CD4-positive, alpha-beta T cell (primary cell): Measurements from ENCODE around the gene ITSN1. TPM values are rescaled to one million over a fixed set of nuclear protein-coding genes. Genes with fewer than 3 reads are reported as not detected.

Experiments
- ATAC-seq: fragments of 200-7000 bp; cut with Tn5 transposase; one replicate; pipeline ENCODE4 v1.10.0; 2022; ENCODE audit warnings: mild to moderate bottlenecking; ENCODE audit not compliant: poor library complexity
- CTCF ChIA-PET: fragments of 350-600 bp; sonication (Branson Sonifier 250); formaldehyde crosslinking; loops from one replicate; lab custom pipeline; 2021; ENCODE audit warnings: antibody characterized with exemption, inconsistent platforms; lab: Charles Lee
- POLR2A ChIA-PET: fragments of 350-600 bp; sonication (Branson Sonifier 250); formaldehyde crosslinking; loops from one replicate; lab custom pipeline; 2021; ENCODE audit warnings: antibody characterized with exemption, inconsistent platforms; lab: Charles Lee
- DNase-seq, 14 experiments: peaks; one replicate each; pipeline ENCODE4 v3.0.0-alpha.2; 2013 to 2020; ENCODE audit warnings: mixed read lengths in 2 of 14
- H3K27ac ChIP-seq, 2 donors: one replicate each; pipeline versions ENCODE4 v1.5.1 to v1.7.0; 2013; ENCODE audit warnings: low read length in 2 of 2, low read depth in 1 of 2, mild to moderate bottlenecking in 1 of 2
- H3K27me3 ChIP-seq, 2 experiments: 1 replicate in 1 of 2; 2 replicates in 1 of 2; pipeline versions ENCODE4 v1.6.1 to v1.7.0; 2013; ENCODE audit warnings: low read length in 2 of 2, control low read depth in 1 of 2, mild to moderate bottlenecking in 1 of 2, moderate library complexity in 1 of 2; ENCODE audit not compliant: insufficient read depth in 2 of 2, control insufficient read depth in 1 of 2
- H3K36me3 ChIP-seq: one replicate; pipeline ENCODE4 v1.6.1; 2013; ENCODE audit warnings: low read length, control low read depth; ENCODE audit not compliant: insufficient read depth
- H3K4me1 ChIP-seq: one replicate; pipeline ENCODE4 v1.6.1; 2013; ENCODE audit warnings: low read length, control low read depth; ENCODE audit not compliant: insufficient read depth
- H3K4me3 ChIP-seq: one replicate; pipeline ENCODE4 v1.5.1; 2013; ENCODE audit warnings: mild to moderate bottlenecking, low read length, moderate library complexity
- H3K9me3 ChIP-seq, 2 experiments: 1 replicate in 1 of 2; 2 replicates in 1 of 2; pipeline versions ENCODE4 v1.6.1 to v1.7.0; 2013; ENCODE audit warnings: low read length in 2 of 2, mild to moderate bottlenecking in 2 of 2, control low read depth in 1 of 2, moderate library complexity in 1 of 2; ENCODE audit not compliant: control insufficient read depth in 1 of 2, insufficient read depth in 1 of 2
- H3K27ac Mint-ChIP-seq: one replicate; pipeline ENCODE4 v1.8.0; 2020; ENCODE audit warnings: mixed read lengths
- H3K27me3 Mint-ChIP-seq: one replicate; pipeline ENCODE4 v1.8.0; 2021; ENCODE audit warnings: mixed read lengths
- H3K36me3 Mint-ChIP-seq: one replicate; pipeline ENCODE4 v1.8.0; 2021; ENCODE audit warnings: low read depth, mixed read lengths
- H3K4me1 Mint-ChIP-seq: one replicate; pipeline ENCODE4 v1.8.0; 2021; ENCODE audit warnings: low read depth, mixed read lengths
- H3K4me3 Mint-ChIP-seq: one replicate; pipeline ENCODE4 v1.8.0; 2020; ENCODE audit warnings: mild to moderate bottlenecking, mixed read lengths
- H3K9me3 Mint-ChIP-seq: one replicate; pipeline ENCODE4 v1.8.0; 2020; ENCODE audit warnings: mixed read lengths
- CTCF ChIP-seq: fragments of 200-600 bp; IDR thresholded peaks from one replicate; pipeline ENCODE4 v1.8.0; 2022; ENCODE audit warnings: antibody characterized with exemption, mild to moderate bottlenecking
- intact Hi-C, 2 experiments: fragments of 100-400 bp; cut with DNase I in 1 of 2; cut with micrococcal nuclease in 1 of 2; formaldehyde crosslinking; loops; one replicate each; pipeline versions ENCODE4 v1.15.1 to v1.9.0; 2023 to 2025; cut with DNase I, micrococcal nuclease
- total RNA-seq, 174 experiments: library from RNA in 2 of 174; stranded (reverse) in 2 of 174; gene quantifications; one replicate each; pipeline ENCODE4 v1.2.3 and lab custom pipeline; 2021 to 2026

Gene ITSN1
- total RNA-seq, 2 experiments from 2014 or later: 2.1 to 3.0 TPM

DNA sequence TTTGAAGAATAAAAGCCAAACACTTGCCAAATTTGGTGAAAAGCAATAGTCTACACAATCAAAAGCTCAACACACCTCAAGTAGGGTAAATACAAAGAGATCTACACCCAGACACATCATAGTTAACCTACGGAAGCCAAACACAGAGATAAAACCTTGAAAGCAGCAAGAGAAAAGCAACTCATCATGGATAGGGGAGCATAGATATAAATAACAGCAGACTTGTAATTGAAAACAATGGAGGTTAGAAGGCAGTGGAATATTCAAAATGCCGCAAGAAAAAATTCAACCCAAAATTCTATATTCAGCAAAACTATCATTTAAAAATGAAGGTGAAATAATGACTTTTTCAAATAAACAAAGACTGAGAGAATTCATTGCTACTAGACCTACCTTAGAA, 105.1 kb downstream of the ITSN1 start:
- H3K4me1 ChIP-seq: no peaks in the 10 kb centered on the region
- no peak overlapping the region for H3K4me3 ChIP-seq
- H3K9me3 ChIP-seq: peaks cover 9 to 16% of the 10 kb centered on the region in 2 experiments
- DNase-seq (no peak), ATAC-seq (no peak)
- no peaks in the 10 kb centered on the region for H3K27me3 ChIP-seq
- Mint-ChIP-seq H3K4me1 (no peaks in the 10 kb centered on the region), H3K4me3 (no peak overlapping the region), H3K9me3 (peaks cover 8% of the 10 kb centered on the region), H3K27ac (no peak overlapping the region), H3K27me3 (no peaks in the 10 kb centered on the region), H3K36me3 (no peaks in the 10 kb centered on the region)
- no peaks in the 10 kb centered on the region for H3K36me3 ChIP-seq
- intact Hi-C loops: no loop called here
- TF ChIP-seq CTCF: no peak
- no peak overlapping the region for H3K27ac ChIP-seq
- ChIA-PET POLR2A (no interaction called here), CTCF (no interaction called here)

- no peak overlapping the region for H3K4me3 Mint-ChIP-seq
- ATAC-seq (no peak), DNase-seq (no peak)
- H3K27ac Mint-ChIP-seq: no peak overlapping the region
- intact Hi-C loops: no loop called here
- H3K9me3 ChIP-seq: peaks cover 9 to 16% of the 10 kb centered on the region in 2 experiments
- no peak overlapping the region for H3K4me3 ChIP-seq
- H3K36me3 Mint-ChIP-seq: no peaks in the 10 kb centered on the region
- ChIA-PET POLR2A (no interaction called here), CTCF (no interaction called here)
- H3K27ac ChIP-seq: no peak overlapping the region
- peaks cover 8% of the 10 kb centered on the region for H3K9me3 Mint-ChIP-seq
- no peak for TF ChIP-seq CTCF
- no peaks in the 10 kb centered on the region for H3K4me1 Mint-ChIP-seq
- H3K27me3 ChIP-seq: no peaks in the 10 kb centered on the region
- H3K27me3 Mint-ChIP-seq: no peaks in the 10 kb centered on the region
- no peaks in the 10 kb centered on the region for H3K4me1 ChIP-seq
- no peaks in the 10 kb centered on the region for H3K36me3 ChIP-seq
These were observed 106.6 kb downstream of the ITSN1 start for GRCh38 chr21:33748903-33749302.

DNA sequence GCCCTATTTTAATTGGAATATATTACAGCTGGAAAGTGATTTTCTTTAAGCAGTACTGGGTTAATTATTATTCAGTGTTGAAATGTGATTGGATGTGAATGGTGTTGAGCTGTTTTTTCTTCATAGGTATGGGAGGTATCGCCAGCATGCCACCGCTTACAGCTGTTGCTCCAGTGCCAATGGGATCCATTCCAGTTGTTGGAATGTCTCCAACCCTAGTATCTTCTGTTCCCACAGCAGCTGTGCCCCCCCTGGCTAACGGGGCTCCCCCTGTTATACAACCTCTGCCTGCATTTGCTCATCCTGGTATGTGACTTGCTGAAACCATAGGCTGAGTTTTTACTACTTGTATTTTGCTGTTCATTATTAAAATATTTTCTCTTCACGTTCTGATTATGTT, 107.7 kb downstream of the ITSN1 start:
- Mint-ChIP-seq H3K27ac (no peak overlapping the region), H3K36me3 (no peaks in the 10 kb centered on the region), H3K27me3 (no peaks in the 10 kb centered on the region), H3K4me3 (no peak overlapping the region), H3K9me3 (peaks cover 6% of the 10 kb centered on the region), H3K4me1 (no peaks in the 10 kb centered on the region)
- no peak for ATAC-seq
- ChIA-PET CTCF (no interaction called here), POLR2A (no interaction called here)
- TF ChIP-seq CTCF: no peak
- intact Hi-C loops: no loop called here
- Histone ChIP-seq H3K36me3 (no peaks in the 10 kb centered on the region), H3K4me3 (no peak overlapping the region), H3K27ac (no peak overlapping the region), H3K4me1 (no peaks in the 10 kb centered on the region), H3K27me3 (no peaks in the 10 kb centered on the region), H3K9me3 (peaks cover 9 to 16% of the 10 kb centered on the region in 2 experiments)
- no peak for DNase-seq
